Left renal pelvis (tissue), 4 donors: Measurements from ENCODE around the gene ACBD6. TPM values are rescaled to one million over a fixed set of nuclear protein-coding genes. Genes with fewer than 3 reads are reported as not detected.

Experiments used
- DNase-seq, 4 donors: peaks; one replicate each; pipeline ENCODE4 v3.0.0-alpha.2; 2013; ENCODE audit warnings: low read depth in 4 of 4, low spot score in 3 of 4
- polyA plus RNA-seq, 4 donors: library from polyadenylated mRNA; unstranded; fragments of 120-200 nt; gene quantifications; one replicate each; pipeline ENCODE4 v1.2.1, GENCODE V29; 2013; ENCODE audit not compliant: insufficient read length in 4 of 4

The ACBD6 gene
- polyA plus RNA-seq, 4 donors, result 63.8 to 78.8 (median 69.6) TPM

- no peak for DNase-seq
Observed at GRCh38 chr1:180527101-180527669, 24.8 kb upstream of the ACBD6 start.

- DNase-seq, result no peak
Observed at GRCh38 chr1:180525715-180526039, 23.3 kb upstream of the ACBD6 start.

GRCh38 chr1:180524915-180525714, 22.7 kb upstream of the ACBD6 start:
- DNase-seq, result no peak

- DNase-seq, result no peak
Observed at GRCh38 chr1:180524160-180524914, 22.0 kb upstream of the ACBD6 start.

- DNase-seq, result no peak
Observed at GRCh38 chr1:180522213-180522515, 19.8 kb upstream of the ACBD6 start.

- DNase-seq, result no peak
Observed at GRCh38 chr1:180521474-180522212, 19.3 kb upstream of the ACBD6 start.

GRCh38 chr1:180519846-180520245, 17.5 kb upstream of the ACBD6 start:
- DNase-seq, result no peak

- peak; percentile 47 to 60 (median 54) for DNase-seq
Observed at GRCh38 chr1:180515857-180516388, 13.5 kb upstream of the ACBD6 start.

- no peak for DNase-seq
Observed at GRCh38 chr1:180515364-180515763, 13.0 kb upstream of the ACBD6 start.

GRCh38 chr1:180513531-180513930, 11.2 kb upstream of the ACBD6 start:
- DNase-seq, result no peak

GRCh38 chr1:180510882-180511281, 8.5 kb upstream of the ACBD6 start:
- DNase-seq, result no peak

GRCh38 chr1:180508725-180509097, 6.3 kb upstream of the ACBD6 start:
- no peak for DNase-seq

GRCh38 chr1:180507795-180508724, 5.7 kb upstream of the ACBD6 start:
- no peak for DNase-seq

GRCh38 chr1:180505732-180506335, 3.5 kb upstream of the ACBD6 start:
- DNase-seq, result no peak

- no peak for DNase-seq
Observed at GRCh38 chr1:180504186-180504585, 1.8 kb upstream of the ACBD6 start.

GRCh38 chr1:180503280-180503862, 994 bp upstream of the ACBD6 start:
- no peak for DNase-seq

GRCh38 chr1:180501865-180502360, 464 bp downstream of the ACBD6 start:
- no peak for DNase-seq

GRCh38 chr1:180500689-180501088, 1.7 kb downstream of the ACBD6 start:
- no peak for DNase-seq

- DNase-seq, result no peak
Observed at GRCh38 chr1:180498594-180498993, 3.8 kb downstream of the ACBD6 start.
